HepG2 (cell line): ENCODE data around the gene TM4SF4. TPM values are rescaled to one million over a fixed set of nuclear protein-coding genes. Genes with fewer than 3 reads are reported as not detected.

Source experiments
- CEBPB ChIP-seq: IDR thresholded peaks from 2 replicates; pipeline ENCODE4 v1.6.1; 2011; ENCODE audit warnings: low read depth, low read length, improper control_type of control experiment, borderline replicate concordance
- CENPT ChIP-seq: sonication (generic); formaldehyde crosslinking; IDR thresholded peaks from 2 replicates; pipeline ENCODE4 v1.8.0; 2022; ENCODE audit warnings: low read depth, mild to moderate bottlenecking, moderate library complexity, missing genetic modification reagents
- MEF2D ChIP-seq: sonication (generic); formaldehyde crosslinking; IDR thresholded peaks from 2 replicates; pipeline ENCODE4 v1.5.1; 2020; ENCODE audit warnings: mild to moderate bottlenecking, missing genetic modification reagents
- NBN ChIP-seq: fragments of 450-650 bp; conservative IDR thresholded peaks from 2 replicates; pipeline ENCODE4 v1.6.1; 2017
- PHF5A ChIP-seq: IDR thresholded peaks from one replicate; pipeline ENCODE4 v1.6.1; 2018; ENCODE audit warnings: low read depth, missing genetic modification reagents; ENCODE audit not compliant: unreplicated experiment
- PTBP1 ChIP-seq: fragments of 200-400 bp; formaldehyde crosslinking; IDR thresholded peaks from 2 replicates; pipeline ENCODE4 v1.6.1; 2018; ENCODE audit warnings: low read length, low read depth; ENCODE audit not compliant: poor library complexity, severe bottlenecking
- SIN3A ChIP-seq: IDR thresholded peaks from 2 replicates; pipeline ENCODE4 v1.6.1; 2011; ENCODE audit warnings: low read depth, mild to moderate bottlenecking, control low read depth, low read length, borderline replicate concordance
- SRF ChIP-seq: IDR thresholded peaks from 2 replicates; pipeline ENCODE4 v1.6.1; 2011; ENCODE audit warnings: mild to moderate bottlenecking, low read depth, low read length, moderate library complexity
- TEAD3 ChIP-seq: optimal IDR thresholded peaks from 2 replicates; pipeline ENCODE3; 2016; ENCODE audit warnings: borderline replicate concordance
- ZNF563 ChIP-seq: sonication (generic); formaldehyde crosslinking; IDR thresholded peaks from 2 replicates; pipeline ENCODE4 v1.8.0; 2022; ENCODE audit warnings: mild to moderate bottlenecking, moderate library complexity, missing genetic modification reagents
- ZSCAN30 ChIP-seq: sonication (generic); formaldehyde crosslinking; IDR thresholded peaks from 2 replicates; pipeline ENCODE4 v1.5.0; 2020; ENCODE audit warnings: mild to moderate bottlenecking, missing genetic modification reagents
- polyA plus RNA-seq, 8 experiments: library from polyadenylated mRNA; depleted of rRNA in 3 of 8; stranded (reverse) in 7 of 8; unstranded in 1 of 8; fragments of >200 nt; fragmentation: Illumina TruSeq in 4 of 8; extraction: Trizol in 4 of 8; gene quantifications; 2 replicates each; pipeline versions ENCODE4 v1.2.1 to v1.2.3, GENCODE V29; 2011 to 2016; ENCODE audit warnings: low read depth in 4 of 8, missing spikeins in 1 of 8, mixed read lengths in 1 of 8; ENCODE audit not compliant: insufficient read depth in 1 of 8
- total RNA-seq, 5 experiments: library from RNA; depleted of rRNA; stranded (reverse); fragments of >200 nt; fragmentation: Illumina TruSeq; extraction: Trizol; gene quantifications; 2 replicates each; pipeline ENCODE4 v1.2.3, GENCODE V29; 2016; ENCODE audit warnings: low read depth in 1 of 5
- TF ChIP-seq, protein P1 (sequence below): sonication (generic); formaldehyde crosslinking; IDR thresholded peaks from 2 replicates; pipeline ENCODE4 v1.5.0; 2020; ENCODE audit warnings: mild to moderate bottlenecking, missing genetic modification reagents
- TF ChIP-seq, protein P2 (sequence below): sonication (generic); formaldehyde crosslinking; IDR thresholded peaks from 2 replicates; pipeline ENCODE4 v1.4.0; 2020; ENCODE audit warnings: missing genetic modification reagents, borderline replicate concordance
- TF ChIP-seq, protein P3 (sequence below), 2 experiments: sonication (generic) in 1 of 2; formaldehyde crosslinking in 1 of 2; IDR thresholded peaks; 2 replicates each; pipeline versions ENCODE4 v1.4.0 to v1.6.1; 2018 to 2020; ENCODE audit warnings: missing genetic modification reagents in 2 of 2, borderline replicate concordance in 1 of 2, low read depth in 1 of 2, mild to moderate bottlenecking in 1 of 2, missing biosample characterization in 1 of 2
- TF ChIP-seq, protein P4 (sequence below): sonication (generic); formaldehyde crosslinking; IDR thresholded peaks from 2 replicates; pipeline ENCODE4 v1.4.0; 2020; ENCODE audit warnings: missing genetic modification reagents
- TF ChIP-seq, protein P5 (sequence below): sonication (generic); formaldehyde crosslinking; IDR thresholded peaks from 2 replicates; pipeline ENCODE4 v1.4.0; 2020; ENCODE audit warnings: missing genetic modification reagents

Gene TM4SF4
- total and polyA plus RNA-seq, 2 of the 13 experiments (the other 11 are each of a cell fraction or from before 2014, with no cell fraction given), result 0.63 to 0.95 TPM

DNA sequence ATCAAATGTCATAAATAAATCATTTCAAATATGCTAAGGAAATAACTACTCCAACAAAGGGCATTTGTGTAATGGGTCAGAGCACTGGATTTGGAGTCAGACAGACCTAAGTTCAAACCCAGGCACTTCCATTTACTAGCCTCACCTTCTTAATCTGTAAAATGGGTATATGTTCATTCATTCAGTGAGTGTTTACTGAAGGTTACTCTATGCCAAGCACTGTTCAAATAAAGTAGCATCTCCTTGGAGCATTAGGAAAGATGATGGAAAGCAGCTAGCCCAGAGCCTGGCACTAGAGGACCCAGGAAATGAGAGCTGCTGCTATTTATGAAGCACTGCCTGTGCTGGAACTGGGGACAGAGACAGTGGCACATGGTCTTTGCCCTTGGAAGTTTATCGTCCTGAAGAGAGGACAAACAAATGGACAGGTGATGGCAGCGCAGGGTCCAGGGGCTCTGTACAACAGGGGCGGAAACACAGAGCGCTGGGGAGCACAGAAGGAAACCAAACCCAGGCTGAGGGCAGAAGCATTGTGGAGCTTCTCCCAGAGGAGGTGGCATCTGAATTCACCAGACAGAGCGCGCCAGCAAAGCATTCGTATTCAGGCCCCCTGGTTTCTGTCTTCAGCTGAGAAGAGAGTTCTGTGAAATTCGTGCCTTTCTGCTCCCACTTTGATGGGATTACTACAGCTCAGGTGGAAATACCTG lies 19.0 kb downstream of the TM4SF4 start (continued):
- TF ChIP-seq SIN3A (peak; percentile 38; the same call in 1 of the 2 replicates), TEAD3 (CRISPR knock-in tag) (peak; percentile 74), PHF5A (CRISPR knock-in tag) (peak; percentile 90), NBN (no peak), PTBP1 (no peak), CEBPB (no peak), SRF (no peak), ZSCAN30 (CRISPR knock-in tag) (no peak), ZNF563 (CRISPR knock-in tag) (no peak), CENPT (CRISPR knock-in tag) (no peak), MEF2D (CRISPR knock-in tag) (peak; percentile 72)
- TF ChIP-seq, protein P1, sequence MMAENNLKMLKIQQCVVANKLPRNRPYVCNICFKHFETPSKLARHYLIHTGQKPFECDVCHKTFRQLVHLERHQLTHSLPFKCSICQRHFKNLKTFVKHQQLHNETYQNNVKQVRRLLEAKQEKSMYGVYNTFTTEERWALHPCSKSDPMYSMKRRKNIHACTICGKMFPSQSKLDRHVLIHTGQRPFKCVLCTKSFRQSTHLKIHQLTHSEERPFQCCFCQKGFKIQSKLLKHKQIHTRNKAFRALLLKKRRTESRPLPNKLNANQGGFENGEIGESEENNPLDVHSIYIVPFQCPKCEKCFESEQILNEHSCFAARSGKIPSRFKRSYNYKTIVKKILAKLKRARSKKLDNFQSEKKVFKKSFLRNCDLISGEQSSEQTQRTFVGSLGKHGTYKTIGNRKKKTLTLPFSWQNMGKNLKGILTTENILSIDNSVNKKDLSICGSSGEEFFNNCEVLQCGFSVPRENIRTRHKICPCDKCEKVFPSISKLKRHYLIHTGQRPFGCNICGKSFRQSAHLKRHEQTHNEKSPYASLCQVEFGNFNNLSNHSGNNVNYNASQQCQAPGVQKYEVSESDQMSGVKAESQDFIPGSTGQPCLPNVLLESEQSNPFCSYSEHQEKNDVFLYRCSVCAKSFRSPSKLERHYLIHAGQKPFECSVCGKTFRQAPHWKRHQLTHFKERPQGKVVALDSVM (CRISPR knock-in tag), result no peak
- TF ChIP-seq, protein P2, sequence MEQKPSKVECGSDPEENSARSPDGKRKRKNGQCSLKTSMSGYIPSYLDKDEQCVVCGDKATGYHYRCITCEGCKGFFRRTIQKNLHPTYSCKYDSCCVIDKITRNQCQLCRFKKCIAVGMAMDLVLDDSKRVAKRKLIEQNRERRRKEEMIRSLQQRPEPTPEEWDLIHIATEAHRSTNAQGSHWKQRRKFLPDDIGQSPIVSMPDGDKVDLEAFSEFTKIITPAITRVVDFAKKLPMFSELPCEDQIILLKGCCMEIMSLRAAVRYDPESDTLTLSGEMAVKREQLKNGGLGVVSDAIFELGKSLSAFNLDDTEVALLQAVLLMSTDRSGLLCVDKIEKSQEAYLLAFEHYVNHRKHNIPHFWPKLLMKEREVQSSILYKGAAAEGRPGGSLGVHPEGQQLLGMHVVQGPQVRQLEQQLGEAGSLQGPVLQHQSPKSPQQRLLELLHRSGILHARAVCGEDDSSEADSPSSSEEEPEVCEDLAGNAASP (CRISPR knock-in tag), result no peak
- TF ChIP-seq, protein P3, sequence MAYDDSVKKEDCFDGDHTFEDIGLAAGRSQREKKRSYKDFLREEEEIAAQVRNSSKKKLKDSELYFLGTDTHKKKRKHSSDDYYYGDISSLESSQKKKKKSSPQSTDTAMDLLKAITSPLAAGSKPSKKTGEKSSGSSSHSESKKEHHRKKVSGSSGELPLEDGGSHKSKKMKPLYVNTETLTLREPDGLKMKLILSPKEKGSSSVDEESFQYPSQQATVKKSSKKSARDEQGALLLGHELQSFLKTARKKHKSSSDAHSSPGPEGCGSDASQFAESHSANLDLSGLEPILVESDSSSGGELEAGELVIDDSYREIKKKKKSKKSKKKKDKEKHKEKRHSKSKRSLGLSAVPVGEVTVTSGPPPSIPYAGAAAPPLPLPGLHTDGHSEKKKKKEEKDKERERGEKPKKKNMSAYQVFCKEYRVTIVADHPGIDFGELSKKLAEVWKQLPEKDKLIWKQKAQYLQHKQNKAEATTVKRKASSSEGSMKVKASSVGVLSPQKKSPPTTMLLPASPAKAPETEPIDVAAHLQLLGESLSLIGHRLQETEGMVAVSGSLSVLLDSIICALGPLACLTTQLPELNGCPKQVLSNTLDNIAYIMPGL (CRISPR knock-in tag; IDR thresholded peaks at IDR 0.05; ENCODE audit: borderline replicate concordance in 1 of 2, low read depth in 1 of 2), result peak in 1 of 2 experiments; percentile 78; a peak in 2 of 4 replicates
- TF ChIP-seq, protein P4, sequence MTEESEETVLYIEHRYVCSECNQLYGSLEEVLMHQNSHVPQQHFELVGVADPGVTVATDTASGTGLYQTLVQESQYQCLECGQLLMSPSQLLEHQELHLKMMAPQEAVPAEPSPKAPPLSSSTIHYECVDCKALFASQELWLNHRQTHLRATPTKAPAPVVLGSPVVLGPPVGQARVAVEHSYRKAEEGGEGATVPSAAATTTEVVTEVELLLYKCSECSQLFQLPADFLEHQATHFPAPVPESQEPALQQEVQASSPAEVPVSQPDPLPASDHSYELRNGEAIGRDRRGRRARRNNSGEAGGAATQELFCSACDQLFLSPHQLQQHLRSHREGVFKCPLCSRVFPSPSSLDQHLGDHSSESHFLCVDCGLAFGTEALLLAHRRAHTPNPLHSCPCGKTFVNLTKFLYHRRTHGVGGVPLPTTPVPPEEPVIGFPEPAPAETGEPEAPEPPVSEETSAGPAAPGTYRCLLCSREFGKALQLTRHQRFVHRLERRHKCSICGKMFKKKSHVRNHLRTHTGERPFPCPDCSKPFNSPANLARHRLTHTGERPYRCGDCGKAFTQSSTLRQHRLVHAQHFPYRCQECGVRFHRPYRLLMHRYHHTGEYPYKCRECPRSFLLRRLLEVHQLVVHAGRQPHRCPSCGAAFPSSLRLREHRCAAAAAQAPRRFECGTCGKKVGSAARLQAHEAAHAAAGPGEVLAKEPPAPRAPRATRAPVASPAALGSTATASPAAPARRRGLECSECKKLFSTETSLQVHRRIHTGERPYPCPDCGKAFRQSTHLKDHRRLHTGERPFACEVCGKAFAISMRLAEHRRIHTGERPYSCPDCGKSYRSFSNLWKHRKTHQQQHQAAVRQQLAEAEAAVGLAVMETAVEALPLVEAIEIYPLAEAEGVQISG, result peak; percentile 65
- TF ChIP-seq, protein P5, sequence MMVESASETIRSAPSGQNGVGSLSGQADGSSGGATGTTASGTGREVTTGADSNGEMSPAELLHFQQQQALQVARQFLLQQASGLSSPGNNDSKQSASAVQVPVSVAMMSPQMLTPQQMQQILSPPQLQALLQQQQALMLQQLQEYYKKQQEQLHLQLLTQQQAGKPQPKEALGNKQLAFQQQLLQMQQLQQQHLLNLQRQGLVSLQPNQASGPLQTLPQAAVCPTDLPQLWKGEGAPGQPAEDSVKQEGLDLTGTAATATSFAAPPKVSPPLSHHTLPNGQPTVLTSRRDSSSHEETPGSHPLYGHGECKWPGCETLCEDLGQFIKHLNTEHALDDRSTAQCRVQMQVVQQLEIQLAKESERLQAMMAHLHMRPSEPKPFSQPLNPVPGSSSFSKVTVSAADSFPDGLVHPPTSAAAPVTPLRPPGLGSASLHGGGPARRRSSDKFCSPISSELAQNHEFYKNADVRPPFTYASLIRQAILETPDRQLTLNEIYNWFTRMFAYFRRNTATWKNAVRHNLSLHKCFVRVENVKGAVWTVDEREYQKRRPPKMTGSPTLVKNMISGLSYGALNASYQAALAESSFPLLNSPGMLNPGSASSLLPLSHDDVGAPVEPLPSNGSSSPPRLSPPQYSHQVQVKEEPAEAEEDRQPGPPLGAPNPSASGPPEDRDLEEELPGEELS (CRISPR knock-in tag), result peak; percentile 86
